H1 (cell line): ENCODE measurements around the gene SERPINE2. TPM values are rescaled to one million over a fixed set of nuclear protein-coding genes. Genes with fewer than 3 reads are reported as not detected.

Source experiments
- CTCF ChIA-PET: fragments of 300-600 bp; sonication (Branson Sonifier 250); formaldehyde crosslinking; loops from one replicate; lab custom pipeline; 2021; ENCODE audit not compliant: partially characterized antibody; lab: Charles Lee
- POLR2A ChIA-PET: fragments of 300-600 bp; sonication (Branson Sonifier 250); formaldehyde crosslinking; loops from one replicate; lab custom pipeline; 2021; ENCODE audit warnings: inconsistent platforms; ENCODE audit not compliant: partially characterized antibody; lab: Charles Lee
- DNase-seq, 2 experiments: peaks; one replicate each; pipeline versions ENCODE4 v3.0.0 to v3.0.0-alpha.2; 2010 to 2022; ENCODE audit warnings: low spot score in 2 of 2, low read depth in 1 of 2, mixed read lengths in 1 of 2
- FAIRE-seq: peaks from 2 replicates; lab custom pipeline; 2011; peaks lifted over from hg19 to GRCh38; lab: Jason Lieb, UNC
- H2AFZ ChIP-seq: 2 replicates; pipeline ENCODE4 v1.8.1; 2012; ENCODE audit warnings: low read length, inconsistent platforms
- H2AK5ac ChIP-seq: 2 replicates; pipeline ENCODE4 v1.6.1; 2013; ENCODE audit warnings: low read depth, low read length
- H2BK120ac ChIP-seq: replicated peaks from 2 replicates; pipeline ENCODE3; 2013; ENCODE audit warnings: low read depth, low read length, inconsistent platforms
- H2BK12ac ChIP-seq: 2 replicates; pipeline ENCODE4 v1.6.1; 2013; ENCODE audit warnings: low read depth, low read length
- H2BK15ac ChIP-seq: 2 replicates; pipeline ENCODE4 v1.6.1; 2013; ENCODE audit warnings: low read length
- H2BK20ac ChIP-seq: 2 replicates; pipeline ENCODE4 v1.6.1; 2013; ENCODE audit warnings: low read length
- H2BK5ac ChIP-seq: 2 replicates; pipeline ENCODE4 v1.6.1; 2013; ENCODE audit warnings: low read depth, low read length
- H3K14ac ChIP-seq: 2 replicates; pipeline ENCODE4 v1.6.1; 2013; ENCODE audit warnings: inconsistent platforms; ENCODE audit not compliant: insufficient read length
- H3K18ac ChIP-seq: 2 replicates; pipeline ENCODE4 v1.6.1; 2013; ENCODE audit warnings: low read length; ENCODE audit errors: extremely low read depth
- H3K23ac ChIP-seq: 2 replicates; pipeline ENCODE4 v1.6.1; 2013; ENCODE audit warnings: inconsistent platforms; ENCODE audit not compliant: insufficient read length
- H3K23me2 ChIP-seq: 2 replicates; pipeline ENCODE4 v1.6.1; 2013; ENCODE audit warnings: low read depth, low read length
- H3K27ac ChIP-seq: 2 replicates; pipeline ENCODE4 v1.6.1; 2011; ENCODE audit warnings: low read depth, low read length, inconsistent platforms
- H3K27me3 ChIP-seq, 4 experiments: replicated peaks in 1 of 4; 1 replicate in 1 of 4; 2 replicates in 3 of 4; pipeline versions ENCODE4 v1.6.1 to v1.8.1; 2011 to 2013; ENCODE audit warnings: low read length in 3 of 4, mild to moderate bottlenecking in 3 of 4, inconsistent platforms in 2 of 4, mixed read lengths in 2 of 4, moderate library complexity in 1 of 4; ENCODE audit not compliant: control insufficient read depth in 3 of 4, insufficient read depth in 3 of 4; ENCODE audit errors: extremely low read depth in 1 of 4
- H3K36me3 ChIP-seq, 4 experiments: 2 replicates each; pipeline versions ENCODE4 v1.6.1 to v1.8.1; 2011 to 2013; ENCODE audit warnings: mild to moderate bottlenecking in 4 of 4, low read length in 3 of 4, moderate library complexity in 2 of 4, control low read depth in 1 of 4, inconsistent platforms in 1 of 4; ENCODE audit not compliant: insufficient read depth in 4 of 4, control insufficient read depth in 2 of 4
- H3K4ac ChIP-seq: replicated peaks from 2 replicates; pipeline ENCODE3; 2013; ENCODE audit warnings: low read length, low read depth, mixed read lengths, inconsistent platforms; ENCODE audit not compliant: insufficient read length
- H3K4me1 ChIP-seq, 4 experiments: replicated peaks in 1 of 4; 1 replicate in 1 of 4; 2 replicates in 3 of 4; pipeline versions ENCODE4 v1.6.1 to v1.8.1; 2011 to 2013; ENCODE audit warnings: low read length in 3 of 4, inconsistent platforms in 2 of 4, mixed read lengths in 1 of 4; ENCODE audit not compliant: insufficient read depth in 4 of 4, control insufficient read depth in 3 of 4
- H3K4me2 ChIP-seq, 2 experiments: 2 replicates each; pipeline versions ENCODE4 v1.6.1 to v1.8.1; 2011 to 2013; ENCODE audit warnings: low read depth in 2 of 2, low read length in 2 of 2, control low read depth in 1 of 2, inconsistent platforms in 1 of 2, mild to moderate bottlenecking in 1 of 2; ENCODE audit not compliant: insufficient read depth in 1 of 2
- H3K4me3 ChIP-seq, 4 experiments: fragments of 200-600, 300-600 bp in 1 of 4; sonication (generic), shearing (Covaris generic), sonication (Bioruptor Twin) in 1 of 4; 2 replicates each; pipeline versions ENCODE4 v1.5.1 to v1.8.1; 2011 to 2016; ENCODE audit warnings: low read length in 4 of 4, low read depth in 3 of 4, control low read depth in 2 of 4, inconsistent platforms in 2 of 4, mild to moderate bottlenecking in 2 of 4, mixed read lengths in 1 of 4, moderate library complexity in 1 of 4; ENCODE audit not compliant: insufficient read depth in 2 of 4; ENCODE audit errors: extremely low read depth in 1 of 4
- H3K56ac ChIP-seq: replicated peaks from 2 replicates; pipeline ENCODE3; 2013; ENCODE audit warnings: low read depth, mild to moderate bottlenecking, mixed read lengths, low read length, inconsistent platforms; ENCODE audit not compliant: insufficient read length
- H3K79me1 ChIP-seq: 2 replicates; pipeline ENCODE4 v1.6.1; 2013; ENCODE audit warnings: low read depth, low read length, control low read depth
- H3K79me2 ChIP-seq, 2 experiments: 2 replicates each; pipeline versions ENCODE4 v1.6.1 to v1.8.1; 2012 to 2013; ENCODE audit warnings: low read length in 2 of 2, mild to moderate bottlenecking in 2 of 2, inconsistent platforms in 1 of 2; ENCODE audit not compliant: insufficient read depth in 2 of 2, control insufficient read depth in 1 of 2
- H3K9ac ChIP-seq, 4 experiments: replicated peaks in 1 of 4; 1 replicate in 1 of 4; 2 replicates in 3 of 4; pipeline versions ENCODE4 v1.6.1 to v1.8.1; 2011 to 2013; ENCODE audit warnings: low read depth in 3 of 4, low read length in 3 of 4, control low read depth in 2 of 4, mild to moderate bottlenecking in 2 of 4, moderate library complexity in 2 of 4, inconsistent platforms in 1 of 4; ENCODE audit errors: extremely low read depth in 1 of 4
- H3K9me3 ChIP-seq, 2 experiments: 2 replicates each; pipeline versions ENCODE4 v1.6.1 to v1.8.1; 2012 to 2013; ENCODE audit warnings: mild to moderate bottlenecking in 2 of 2, moderate library complexity in 2 of 2, control low read depth in 1 of 2, inconsistent platforms in 1 of 2, low read depth in 1 of 2, low read length in 1 of 2, mixed read lengths in 1 of 2; ENCODE audit not compliant: insufficient read depth in 2 of 2
- H4K20me1 ChIP-seq, 2 experiments: replicated peaks in 1 of 2; 2 replicates each; pipeline versions ENCODE3 to v1.8.1; 2011 to 2013; ENCODE audit warnings: inconsistent platforms in 2 of 2, low read length in 2 of 2, mild to moderate bottlenecking in 1 of 2; ENCODE audit not compliant: insufficient read depth in 2 of 2, control insufficient read depth in 1 of 2
- H4K5ac ChIP-seq: 2 replicates; pipeline ENCODE4 v1.6.1; 2013; ENCODE audit warnings: low read length, low read depth, mixed read lengths, inconsistent platforms; ENCODE audit not compliant: insufficient read length
- H4K8ac ChIP-seq: 2 replicates; pipeline ENCODE4 v1.8.0; 2013; ENCODE audit warnings: mild to moderate bottlenecking, moderate library complexity, low read length, inconsistent platforms; ENCODE audit not compliant: insufficient read depth; ENCODE audit errors: extremely low read depth
- H4K91ac ChIP-seq: replicated peaks from 2 replicates; pipeline ENCODE3; 2013; ENCODE audit warnings: low read length, mixed read lengths, inconsistent platforms; ENCODE audit not compliant: insufficient read length
- EZH2 ChIP-seq: fragments of 200-600 bp; sonication (generic); IDR thresholded peaks from 2 replicates; pipeline ENCODE4 v1.7.1; 2012; ENCODE audit warnings: low read depth, mild to moderate bottlenecking, moderate library complexity, low read length, inconsistent platforms; ENCODE audit not compliant: severe bottlenecking
- HDAC6 ChIP-seq: IDR thresholded peaks from one replicate; pipeline ENCODE4 v1.7.1; 2012; ENCODE audit warnings: low read depth, mild to moderate bottlenecking, inconsistent platforms, low read length, moderate library complexity
- KDM1A ChIP-seq: fragments of 200-600, 300-600 bp; sonication (generic); IDR thresholded peaks from 2 replicates; pipeline ENCODE4 v1.7.1; 2016; ENCODE audit warnings: mild to moderate bottlenecking, low read length, borderline replicate concordance
- KDM5A ChIP-seq: fragments of 200-600 bp; IDR thresholded peaks from 2 replicates; pipeline ENCODE4 v1.7.1; 2012; ENCODE audit warnings: mild to moderate bottlenecking, low read length, inconsistent platforms, mixed read lengths
- NANOG ChIP-seq: IDR thresholded peaks from 2 replicates; pipeline ENCODE4 v1.6.1; 2011; ENCODE audit warnings: low read length, low read depth, mild to moderate bottlenecking, inconsistent platforms; ENCODE audit not compliant: insufficient read depth, poor library complexity, severe bottlenecking
- POU5F1 ChIP-seq: IDR thresholded peaks from 2 replicates; pipeline ENCODE4 v1.6.1; 2011; ENCODE audit warnings: low read depth, mild to moderate bottlenecking, low read length, moderate library complexity
- RNF2 ChIP-seq: fragments of 200-900, 300-1000 bp; sonication (generic); IDR thresholded peaks from 2 replicates; pipeline ENCODE4 v1.7.1; 2016; ENCODE audit warnings: borderline replicate concordance, low read depth, mild to moderate bottlenecking, antibody characterized with exemption, low read length; ENCODE audit not compliant: poor library complexity, severe bottlenecking; ENCODE audit errors: missing control alignments
- SIN3A ChIP-seq, 2 experiments: IDR thresholded peaks in 1 of 2; conservative IDR thresholded peaks in 1 of 2; 2 replicates each; pipeline ENCODE4 v1.6.1; 2011 to 2012; ENCODE audit warnings: low read length in 2 of 2, improper control_type of control experiment in 1 of 2, low read depth in 1 of 2, mild to moderate bottlenecking in 1 of 2
- SP1 ChIP-seq: IDR thresholded peaks from 2 replicates; pipeline ENCODE4 v1.6.1; 2011; ENCODE audit warnings: low read depth, low read length
- SP4 ChIP-seq: IDR thresholded peaks from 2 replicates; pipeline ENCODE4 v1.6.1; 2012; ENCODE audit warnings: low read length, inconsistent platforms
- ZNF274 ChIP-seq: IDR thresholded peaks from 2 replicates; pipeline ENCODE4 v1.7.0; 2012; ENCODE audit warnings: low read length, borderline replicate concordance; ENCODE audit errors: extremely low read depth
- WGBS, 2 experiments: shearing (Covaris generic) in 1 of 2; methylation state at CpG; one replicate each; pipeline versions ENCODE4 v1.1.6 to v1.1.7; 2013 to 2015; ENCODE audit warnings: low lambda C conversion rate in 2 of 2, mixed read lengths in 2 of 2, inconsistent platforms in 1 of 2, low coverage in 1 of 2, missing lambda C conversion rate in 1 of 2; ENCODE audit not compliant: insufficient replicate concordance in 2 of 2, insufficient coverage in 1 of 2, insufficient read length in 1 of 2; ENCODE audit errors: extremely low coverage in 1 of 2, missing lambda C conversion rate in 1 of 2; 5-methylcytosine and 5-hydroxymethylcytosine counted together
- polyA plus RNA-seq, 7 experiments: library from polyadenylated mRNA; depleted of rRNA in 3 of 7; stranded (reverse) in 5 of 7; unstranded in 2 of 7; fragments of >200 nt in 5 of 7; fragments of 200-250 nt in 2 of 7; gene quantifications; 1 replicate in 5 of 7; 2 replicates in 1 of 7; 4 replicates in 1 of 7; pipeline versions ENCODE4 v1.2.1 to v1.2.3, GENCODE V29; 2011 to 2013; ENCODE audit warnings: missing spikeins in 2 of 7, mixed read lengths in 2 of 7
- total RNA-seq: library from RNA; stranded (reverse); fragmentation: NEBNext Ultra II Directional; extraction: Animal tissue kit (Norgen Biotek cat#: 25700); gene quantifications from 2 replicates; pipeline ENCODE4 v1.2.1, GENCODE V29; 2021
- TF ChIP-seq, protein P1 (sequence below): IDR thresholded peaks from 2 replicates; pipeline ENCODE4 v1.6.1; 2012; ENCODE audit warnings: low read length, inconsistent platforms

The SERPINE2 gene
- total and polyA plus RNA-seq, 2 of the 8 experiments (the other 6 are each of a cell fraction or from before 2014, with no cell fraction given) = 26.2 to 76.0 TPM

GRCh38 chr2:224056889-224057288, 17.8 kb upstream of the SERPINE2 start:
- FAIRE-seq (no peak), DNase-seq (no peak)
- H2AFZ ChIP-seq = no peak overlapping the region
- no peak overlapping the region for H2BK15ac ChIP-seq
- no peaks in the 10 kb centered on the region for H3K9me3 ChIP-seq
- H4K8ac ChIP-seq = no peak overlapping the region
- no peak overlapping the region for H3K23ac ChIP-seq
- no peaks in the 10 kb centered on the region for H3K79me1 ChIP-seq
- H2BK5ac ChIP-seq = no peak overlapping the region
- no peaks in the 10 kb centered on the region for H4K20me1 ChIP-seq
- H3K4me3 ChIP-seq = no peak overlapping the region
- 93% methylated on average over 1 of the region's 1 CpG; no CpG with 5 or more reads in 1 of the 2 experiments for WGBS, 2 experiments
- no peak overlapping the region for H3K4me2 ChIP-seq
- no peaks in the 10 kb centered on the region for H3K36me3 ChIP-seq
- no peak overlapping the region for H3K27ac ChIP-seq
- no peak overlapping the region for H3K4ac ChIP-seq
- no peaks in the 10 kb centered on the region for H3K4me1 ChIP-seq
- H3K79me2 ChIP-seq = no peaks in the 10 kb centered on the region
- H2BK120ac ChIP-seq = no peak overlapping the region
- no peaks in the 10 kb centered on the region for H3K27me3 ChIP-seq
- H2BK12ac ChIP-seq = no peak overlapping the region
- H3K18ac ChIP-seq = no peak overlapping the region
- H2BK20ac ChIP-seq = no peak overlapping the region
- H4K5ac ChIP-seq = no peak overlapping the region
- ChIA-PET CTCF (interaction anchor here (0.9 to 2.2 kb wide), 4 partner anchors 11 to 231 kb away, joined by 4 to 8 read pairs (median 6); no protein-coding TSS in a partner anchor), POLR2A (no interaction called here)
- H4K91ac ChIP-seq = no peak overlapping the region
- no peak overlapping the region for H3K56ac ChIP-seq
- H3K9ac ChIP-seq = no peak overlapping the region
- no peak overlapping the region for H2AK5ac ChIP-seq
- H3K14ac ChIP-seq = no peak overlapping the region
- no peaks in the 10 kb centered on the region; the same call in 1 of the 2 replicates for H3K23me2 ChIP-seq
- TF ChIP-seq EZH2 = no peak
- no peak for TF ChIP-seq HDAC6
- no peak for TF ChIP-seq KDM5A
- no peak for TF ChIP-seq NANOG
- TF ChIP-seq SP4 = no peak
- TF ChIP-seq KDM1A = no peak
- TF ChIP-seq POU5F1 = no peak
- TF ChIP-seq SIN3A (conservative IDR thresholded peaks at IDR 0.05 in 1 of 2, IDR thresholded peaks at IDR 0.05 in 1 of 2; ENCODE audit: low read depth in 1 of 2, low read length in 2 of 2) = no peak
- TF ChIP-seq ZNF274 = no peak
- TF ChIP-seq, protein P1, sequence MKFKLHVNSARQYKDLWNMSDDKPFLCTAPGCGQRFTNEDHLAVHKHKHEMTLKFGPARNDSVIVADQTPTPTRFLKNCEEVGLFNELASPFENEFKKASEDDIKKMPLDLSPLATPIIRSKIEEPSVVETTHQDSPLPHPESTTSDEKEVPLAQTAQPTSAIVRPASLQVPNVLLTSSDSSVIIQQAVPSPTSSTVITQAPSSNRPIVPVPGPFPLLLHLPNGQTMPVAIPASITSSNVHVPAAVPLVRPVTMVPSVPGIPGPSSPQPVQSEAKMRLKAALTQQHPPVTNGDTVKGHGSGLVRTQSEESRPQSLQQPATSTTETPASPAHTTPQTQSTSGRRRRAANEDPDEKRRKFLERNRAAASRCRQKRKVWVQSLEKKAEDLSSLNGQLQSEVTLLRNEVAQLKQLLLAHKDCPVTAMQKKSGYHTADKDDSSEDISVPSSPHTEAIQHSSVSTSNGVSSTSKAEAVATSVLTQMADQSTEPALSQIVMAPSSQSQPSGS = no peak
- no peak for TF ChIP-seq SP1
- TF ChIP-seq RNF2 = no peak
